ENCODE measurements around the gene UTP25.
"Not testable (repeated sequence)": the region's sequence is repeated elsewhere in the genome, so short reads cannot be mapped to it uniquely, and the experiment has no call there.

The UTP25 gene, protein sequence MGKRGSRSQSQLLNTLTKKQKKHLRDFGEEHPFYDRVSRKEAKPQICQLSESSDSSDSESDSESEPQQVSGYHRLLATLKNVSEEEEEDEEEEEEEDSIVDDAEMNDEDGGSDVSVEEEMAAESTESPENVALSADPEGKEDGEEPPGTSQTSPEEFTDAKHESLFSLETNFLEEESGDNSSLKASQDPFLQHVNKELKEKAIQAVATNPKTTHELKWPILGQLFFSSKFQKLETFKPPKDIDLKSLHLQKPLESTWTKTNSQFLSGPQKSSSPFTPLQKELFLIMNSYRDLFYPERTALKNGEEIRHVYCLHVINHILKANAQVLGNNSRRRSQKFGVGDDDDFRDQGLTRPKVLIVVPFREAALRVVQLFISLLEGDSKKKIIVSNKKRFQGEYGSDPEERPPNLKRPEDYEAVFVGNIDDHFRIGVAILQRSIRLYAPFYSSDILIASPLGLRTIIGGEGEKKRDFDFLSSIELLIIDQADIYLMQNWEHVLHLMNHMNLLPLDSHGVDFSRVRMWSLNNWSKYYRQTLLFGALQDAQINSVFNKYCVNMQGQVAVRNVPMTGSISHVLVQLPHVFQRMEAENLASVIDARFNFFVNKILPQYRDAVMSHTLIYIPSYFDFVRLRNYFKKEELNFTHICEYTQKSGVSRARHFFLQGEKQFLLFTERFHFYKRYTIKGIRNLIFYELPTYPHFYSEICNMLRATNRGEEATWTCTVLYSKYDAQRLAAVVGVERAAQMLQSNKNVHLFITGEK

DNA sequence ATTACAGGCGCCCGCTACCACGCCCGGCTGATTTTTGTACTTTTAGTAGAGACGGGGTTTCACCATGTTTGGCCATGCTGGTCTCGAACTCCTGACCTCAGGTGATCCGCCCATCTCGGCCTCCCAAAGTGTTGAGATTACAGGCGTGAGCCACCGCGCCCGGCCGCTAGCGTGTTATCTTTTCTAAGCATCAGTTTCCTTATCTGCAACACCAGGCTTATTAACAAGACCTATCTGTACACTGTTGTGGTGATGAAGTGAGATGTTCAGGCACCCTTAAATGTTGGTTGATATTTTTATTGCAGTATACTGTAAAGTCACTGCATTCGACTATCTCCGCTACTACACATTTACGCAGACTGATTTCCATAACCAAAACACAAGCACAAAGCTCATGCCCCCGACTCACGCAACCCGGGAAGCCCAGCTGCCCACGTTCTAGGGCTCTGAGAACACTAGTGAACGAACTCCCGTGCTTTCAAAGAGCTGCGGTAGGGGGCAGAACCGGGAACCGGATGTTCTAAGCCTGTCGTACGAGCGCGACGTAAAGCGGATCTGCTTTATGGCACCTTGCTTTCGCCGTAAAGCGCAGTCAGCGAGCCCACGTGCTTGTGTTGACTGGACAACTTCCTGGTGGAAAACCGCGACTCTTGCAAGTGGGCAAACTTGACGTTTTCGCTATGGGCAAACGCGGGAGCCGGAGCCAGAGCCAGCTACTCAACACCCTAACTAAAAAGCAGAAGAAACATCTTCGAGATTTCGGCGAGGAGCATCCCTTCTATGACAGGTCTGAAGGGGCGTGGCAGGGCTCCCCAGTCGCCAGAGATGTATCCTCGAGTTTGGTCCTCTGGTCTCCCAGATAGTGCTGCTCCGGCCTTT lies at the start of gene UTP25:
Gene UTP25, plus strand, starts transcription at position 589 of the 879 bp plus-strand sequence. Its CDS starts 92 bp downstream, at position 681.
- FAIRE-seq, result peak; percentile 92
- DNase-seq (ENCODE audit: insufficient read length, low spot score), result peak; percentile 80

GRCh38 chr1:209778102-209778501 lies 49.7 kb upstream of the UTP25 start:
- no peak for FAIRE-seq

GRCh38 chr1:209780268-209780667 lies 47.5 kb upstream of the UTP25 start:
- FAIRE-seq (no peak), DNase-seq (ENCODE audit: insufficient read length, low spot score) (no peak)

More at GRCh38 chr1:209778102-209778501, 49.7 kb upstream of the UTP25 start:
- no peak for DNase-seq (ENCODE audit: insufficient read length, low spot score)

GRCh38 chr1:209783386-209783785 lies 44.4 kb upstream of the UTP25 start:
- FAIRE-seq (no peak), DNase-seq (ENCODE audit: insufficient read length, low spot score) (no peak)

- peak; percentile 96 for FAIRE-seq
- peak; percentile 96 for DNase-seq (ENCODE audit: insufficient read length, low spot score)
Measured at GRCh38 chr1:209784265-209785169, 43.3 kb upstream of the UTP25 start, which contains the start of gene C1orf74. TSS of gene C1orf74 (minus strand) at chr1:209784559. CDS start at chr1:209783634, 925 bp downstream.

- DNase-seq (ENCODE audit: insufficient read length, low spot score), result no peak
- FAIRE-seq, result no peak
Measured at GRCh38 chr1:209785592-209785991, 42.2 kb upstream of the UTP25 start.

- FAIRE-seq, result no peak
- no peak for DNase-seq (ENCODE audit: insufficient read length, low spot score)
Measured at GRCh38 chr1:209786146-209786545, 41.6 kb upstream of the UTP25 start.

DNA sequence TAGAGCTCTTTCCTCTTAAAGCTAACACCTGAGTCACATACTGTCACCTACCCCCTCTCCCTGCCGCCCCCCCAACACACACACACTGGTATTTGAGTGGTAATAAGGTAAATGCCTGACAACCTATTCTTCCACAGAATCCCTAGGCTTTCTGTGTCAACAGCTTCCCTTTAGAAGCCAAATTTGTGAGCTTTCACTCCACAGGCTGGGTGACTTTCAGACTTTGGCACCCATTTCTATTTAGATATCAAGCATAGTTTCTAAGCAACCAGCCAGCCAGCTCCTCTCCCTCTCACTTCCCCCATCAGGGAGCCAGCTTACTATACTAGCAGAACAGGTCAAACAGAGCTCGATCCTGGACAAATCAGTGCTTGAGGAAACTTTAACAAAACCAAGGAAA lies 40.2 kb upstream of the UTP25 start:
- FAIRE-seq (no peak), DNase-seq (ENCODE audit: insufficient read length, low spot score) (no peak)

GRCh38 chr1:209789245-209789644 lies 38.5 kb upstream of the UTP25 start:
- no peak for FAIRE-seq
- DNase-seq (ENCODE audit: insufficient read length, low spot score), result no peak

- DNase-seq (ENCODE audit: insufficient read length, low spot score), result no peak
- no peak for FAIRE-seq
Measured at GRCh38 chr1:209790286-209791193, 37.2 kb upstream of the UTP25 start.

DNA sequence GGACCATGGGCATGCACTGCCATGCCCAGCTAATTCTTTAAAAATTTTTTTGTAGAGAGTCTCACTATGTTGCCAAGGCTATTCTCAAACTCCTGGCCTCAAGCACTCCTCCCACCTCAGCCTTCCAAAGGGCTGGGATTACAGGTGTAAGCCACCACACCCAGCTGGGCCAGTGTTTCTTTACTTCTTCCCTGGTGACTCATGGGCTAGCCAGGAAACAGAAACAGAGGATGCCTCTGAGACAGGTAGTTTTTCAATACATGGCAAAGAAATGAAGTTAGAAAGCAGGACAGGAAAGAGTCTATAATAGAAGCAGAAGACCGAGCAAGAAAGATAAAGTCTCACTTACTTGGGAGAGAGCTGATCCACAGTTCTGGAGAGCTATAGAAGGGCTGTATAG lies 35.9 kb upstream of the UTP25 start:
- FAIRE-seq (no peak), DNase-seq (ENCODE audit: insufficient read length, low spot score) (no peak)

DNA sequence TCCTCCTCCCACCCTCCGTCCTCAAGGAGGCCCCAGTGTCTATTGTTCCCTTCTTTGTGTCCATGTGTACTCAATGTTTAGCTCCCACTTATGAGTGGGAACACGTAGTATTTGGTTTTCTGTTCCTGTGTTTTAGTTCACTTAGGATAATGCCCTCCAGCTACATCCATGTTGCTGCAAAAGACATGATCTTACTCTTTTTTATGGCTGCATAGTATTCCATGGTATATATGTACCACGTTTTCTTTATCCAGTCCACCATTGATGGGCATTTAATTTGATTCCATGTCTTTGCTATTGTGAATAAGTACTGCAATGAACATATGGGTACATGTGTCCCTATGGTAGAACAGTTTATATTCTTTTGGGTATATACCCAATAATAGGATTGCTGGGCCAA lies 34.1 kb upstream of the UTP25 start:
- not testable (repeated sequence) for FAIRE-seq; DNase-seq (ENCODE audit: insufficient read length, low spot score)

GRCh38 chr1:209797978-209798639 lies 29.7 kb upstream of the UTP25 start:
- FAIRE-seq (no peak), DNase-seq (ENCODE audit: insufficient read length, low spot score) (no peak)

DNA sequence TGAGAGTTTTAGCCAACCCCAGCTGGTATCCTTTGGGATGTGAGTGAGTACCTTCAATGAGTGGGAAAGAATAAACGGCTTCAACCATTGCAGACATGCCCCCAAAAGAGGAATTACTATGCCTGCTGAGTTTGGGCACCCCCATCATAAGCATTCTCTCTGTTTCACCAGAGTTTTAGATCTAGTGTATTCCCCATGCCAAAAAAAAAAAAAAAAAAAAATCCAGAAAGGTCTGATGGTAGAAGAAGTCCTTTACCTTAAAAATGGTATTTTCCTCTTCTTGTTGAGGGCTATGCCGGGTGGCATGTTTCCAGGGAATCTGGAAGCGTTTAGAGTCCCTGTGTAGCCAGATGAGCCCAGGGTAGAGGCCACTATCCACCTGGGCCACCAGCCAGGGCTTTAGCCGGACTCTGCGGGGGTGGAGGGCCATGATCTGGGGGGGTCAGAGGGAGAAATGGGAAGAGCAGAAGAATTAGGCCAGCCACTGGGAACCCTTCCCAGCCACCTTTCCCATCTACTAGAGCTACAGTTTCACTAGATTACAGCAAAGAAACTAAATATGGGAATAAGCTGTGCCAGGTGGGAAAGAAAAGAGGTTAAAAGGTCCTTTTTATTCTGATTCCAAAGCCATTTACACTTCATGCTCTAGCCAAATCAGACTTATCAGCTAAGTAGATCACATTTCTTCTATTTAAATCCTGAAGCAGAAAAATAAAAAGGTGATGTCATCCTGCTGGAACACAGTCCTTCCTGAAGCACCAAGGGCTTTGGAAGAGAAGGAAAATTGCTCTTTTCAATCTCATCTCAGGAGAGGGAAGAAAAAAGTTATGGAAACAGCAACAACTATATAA lies 26.6 kb upstream of the UTP25 start:
- DNase-seq (ENCODE audit: insufficient read length, low spot score), result no peak
- FAIRE-seq, result no peak

- no peak for FAIRE-seq
- DNase-seq (ENCODE audit: insufficient read length, low spot score), result no peak
Measured at GRCh38 chr1:209802117-209802779, 25.5 kb upstream of the UTP25 start.

DNA sequence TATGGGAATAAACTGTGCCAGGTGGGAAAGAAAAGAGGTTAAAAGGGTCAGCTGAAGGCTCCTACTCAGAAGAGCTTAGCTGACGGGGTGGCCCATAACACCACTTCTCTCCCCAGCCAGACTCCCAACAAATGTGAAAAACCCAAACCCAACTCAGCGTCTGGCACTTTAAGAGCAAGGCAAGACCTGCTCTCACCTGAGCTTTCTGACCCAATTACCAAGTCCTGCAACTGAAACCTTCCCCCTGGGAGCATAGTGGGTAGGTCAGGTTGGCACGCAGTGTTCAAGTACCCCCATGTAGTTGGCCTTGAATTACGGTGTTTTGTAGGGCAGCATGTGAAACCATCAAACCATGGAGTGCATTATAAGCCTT lies 25.0 kb upstream of the UTP25 start:
- DNase-seq (ENCODE audit: insufficient read length, low spot score) (no peak), FAIRE-seq (no peak)

DNA sequence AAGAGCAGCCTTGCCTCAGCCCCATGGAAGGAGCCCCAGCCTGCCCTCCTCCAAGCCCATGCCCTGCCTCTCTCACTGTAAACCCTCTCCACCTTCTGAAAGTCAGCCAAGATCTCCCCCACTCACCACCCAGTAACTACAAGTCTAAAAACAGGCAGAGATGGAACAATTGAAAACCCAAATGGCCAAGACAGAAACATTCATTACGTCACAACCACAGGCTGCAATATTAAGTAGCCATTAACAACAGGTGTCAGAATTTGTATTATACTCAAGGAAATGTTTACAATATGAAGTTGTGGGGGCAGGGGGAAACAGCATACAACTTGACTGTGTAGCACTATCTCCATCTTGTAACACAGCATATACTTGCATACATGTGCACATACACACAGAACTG lies 24.2 kb upstream of the UTP25 start:
- DNase-seq (ENCODE audit: insufficient read length, low spot score) (no peak), FAIRE-seq (no peak)

Data from HTR-8/SVneo (cell line).